Ectodermal cell (in vitro differentiated cells): ENCODE measurements around the gene NPNT.

Source experiments
- H3K27ac ChIP-seq: 2 replicates; pipeline ENCODE4 v1.7.0; 2013; ENCODE audit warnings: mild to moderate bottlenecking, low read depth, low read length; ENCODE audit not compliant: insufficient read depth, poor library complexity, severe bottlenecking
- H3K27me3 ChIP-seq: 2 replicates; pipeline ENCODE4 v1.7.0; 2013; ENCODE audit warnings: mild to moderate bottlenecking, low read length; ENCODE audit not compliant: insufficient read depth, control insufficient read depth, poor library complexity, severe bottlenecking
- H3K36me3 ChIP-seq: one replicate; pipeline ENCODE4 v1.7.0; 2013; ENCODE audit warnings: low read length; ENCODE audit not compliant: control insufficient read depth, insufficient read depth
- H3K4me1 ChIP-seq: one replicate; pipeline ENCODE4 v1.7.0; 2013; ENCODE audit warnings: low read length; ENCODE audit not compliant: control insufficient read depth, insufficient read depth
- H3K4me3 ChIP-seq: 2 replicates; pipeline ENCODE4 v1.7.0; 2013; ENCODE audit warnings: low read depth, low read length, control low read depth; ENCODE audit not compliant: insufficient read depth
- H3K9me3 ChIP-seq: 2 replicates; pipeline ENCODE4 v1.7.0; 2013; ENCODE audit warnings: mild to moderate bottlenecking, low read length, moderate library complexity; ENCODE audit not compliant: control insufficient read depth
- WGBS, 2 experiments: methylation state at CpG; one replicate each; pipeline ENCODE4 v1.1.7; 2013; ENCODE audit warnings: missing lambda C conversion rate in 2 of 2; 5-methylcytosine and 5-hydroxymethylcytosine counted together

NPNT gene

DNA sequence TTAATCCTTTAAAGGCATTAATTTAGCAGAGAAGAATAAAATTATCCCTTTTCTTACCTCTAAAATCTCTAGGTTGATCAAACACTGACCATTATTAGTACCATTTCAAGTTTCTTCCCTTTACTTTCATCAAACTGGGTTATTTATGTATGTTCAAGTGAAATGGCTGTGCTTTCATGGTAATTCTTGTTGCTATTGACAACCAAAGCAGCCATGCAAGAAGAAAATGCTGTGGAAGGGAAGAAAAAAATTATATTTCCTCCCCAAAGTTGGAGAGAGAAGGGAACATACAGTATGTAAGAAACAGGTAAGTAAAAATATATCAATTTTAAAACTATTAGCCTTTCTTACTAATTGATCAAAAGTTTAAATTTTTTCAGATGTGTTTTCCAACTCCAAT lies 16.2 kb downstream of the NPNT start:
- no peaks in the 10 kb centered on the region for H3K27me3 ChIP-seq
- H3K4me3 ChIP-seq = no peak overlapping the region
- no peaks in the 10 kb centered on the region for H3K4me1 ChIP-seq
- H3K36me3 ChIP-seq = no peaks in the 10 kb centered on the region
- H3K9me3 ChIP-seq = no peaks in the 10 kb centered on the region
- no peak overlapping the region for H3K27ac ChIP-seq

GRCh38 chr4:105912633-105913032 lies 17.4 kb downstream of the NPNT start:
- 87 to 97% methylated on average over 6 of the region's 6 CpGs for WGBS, 2 experiments
- Histone ChIP-seq H3K36me3 (no peaks in the 10 kb centered on the region), H3K9me3 (no peaks in the 10 kb centered on the region), H3K4me1 (no peaks in the 10 kb centered on the region), H3K27ac (no peak overlapping the region), H3K4me3 (no peak overlapping the region), H3K27me3 (no peaks in the 10 kb centered on the region)

GRCh38 chr4:105917171-105917685 lies 22.0 kb downstream of the NPNT start:
- no peaks in the 10 kb centered on the region for H3K9me3 ChIP-seq
- 91 to 93% methylated on average over 3 of the region's 3 CpGs for WGBS, 2 experiments
- no peak overlapping the region for H3K4me3 ChIP-seq
- no peaks in the 10 kb centered on the region for H3K36me3 ChIP-seq
- no peaks in the 10 kb centered on the region for H3K27me3 ChIP-seq
- no peak overlapping the region for H3K27ac ChIP-seq
- H3K4me1 ChIP-seq = no peaks in the 10 kb centered on the region

GRCh38 chr4:105921301-105921700 lies 26.0 kb downstream of the NPNT start:
- no peaks in the 10 kb centered on the region for H3K9me3 ChIP-seq
- no peak overlapping the region for H3K4me3 ChIP-seq
- H3K36me3 ChIP-seq = no peaks in the 10 kb centered on the region
- no peaks in the 10 kb centered on the region for H3K27me3 ChIP-seq
- H3K4me1 ChIP-seq = no peaks in the 10 kb centered on the region
- no peak overlapping the region for H3K27ac ChIP-seq

DNA sequence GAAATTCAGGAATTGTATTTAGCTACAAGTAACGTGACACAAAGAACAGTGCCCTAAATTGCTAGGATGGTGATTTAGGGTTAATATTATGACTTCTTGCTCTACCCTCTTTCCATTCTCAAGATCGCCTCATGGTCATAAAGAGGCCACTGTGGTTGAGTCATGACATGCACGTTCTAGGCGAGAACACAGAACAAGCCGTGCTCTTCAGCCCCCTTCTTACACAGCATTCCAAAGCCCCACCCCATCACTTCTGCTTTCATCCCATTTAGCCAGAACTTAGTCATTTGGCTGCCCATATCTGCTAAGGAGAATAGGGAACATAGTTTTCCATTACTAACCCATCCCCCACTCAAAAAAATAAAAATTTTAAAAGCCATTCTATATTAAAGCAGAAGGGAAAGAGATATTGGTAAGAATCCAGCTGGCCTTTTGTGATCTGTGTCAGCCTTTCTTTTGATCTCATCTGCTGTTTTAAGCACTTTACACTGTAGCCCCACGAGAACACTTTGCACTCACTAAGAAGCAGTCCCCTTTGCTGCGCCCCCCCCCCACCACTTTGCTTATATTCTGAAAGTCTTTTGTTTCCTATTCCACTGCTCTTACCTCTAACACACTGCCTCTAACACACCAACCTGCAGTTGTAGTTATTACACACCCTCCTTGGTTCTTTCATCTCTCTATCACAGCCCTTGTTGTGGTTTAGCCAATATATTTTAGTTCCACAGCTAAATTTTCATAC lies 28.4 kb downstream of the NPNT start:
- Histone ChIP-seq H3K27ac (no peak overlapping the region), H3K36me3 (no peaks in the 10 kb centered on the region), H3K4me3 (no peak overlapping the region), H3K27me3 (no peaks in the 10 kb centered on the region), H3K9me3 (no peaks in the 10 kb centered on the region), H3K4me1 (no peaks in the 10 kb centered on the region)
- WGBS, 2 experiments = 80 to 83% methylated on average over 7 of the region's 7 CpGs

DNA sequence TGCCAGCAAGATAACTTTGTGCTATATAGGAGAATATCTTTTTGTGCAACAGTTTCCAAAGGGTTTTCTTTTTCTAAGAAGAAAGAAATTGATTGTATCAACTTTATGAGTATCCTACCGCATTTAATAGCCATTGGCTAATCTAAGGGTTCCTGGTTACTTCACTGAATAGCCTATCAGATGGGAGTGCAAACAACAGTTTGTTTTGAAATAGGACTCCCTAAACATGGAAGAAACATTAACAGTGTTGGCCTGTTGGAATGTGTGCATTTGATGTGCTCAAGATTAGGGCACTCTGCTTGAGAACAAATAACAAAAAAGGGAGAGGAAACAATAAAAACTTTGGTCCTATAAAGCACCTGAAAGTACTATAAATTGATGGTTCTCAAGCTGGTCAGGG lies 29.1 kb downstream of the NPNT start:
- no peak overlapping the region for H3K4me3 ChIP-seq
- H3K27ac ChIP-seq = no peak overlapping the region
- H3K36me3 ChIP-seq = no peaks in the 10 kb centered on the region
- no peaks in the 10 kb centered on the region for H3K4me1 ChIP-seq
- no peaks in the 10 kb centered on the region for H3K9me3 ChIP-seq
- no peaks in the 10 kb centered on the region for H3K27me3 ChIP-seq
- WGBS, 2 experiments = 100% methylated on average over 1 of the region's 1 CpG

DNA sequence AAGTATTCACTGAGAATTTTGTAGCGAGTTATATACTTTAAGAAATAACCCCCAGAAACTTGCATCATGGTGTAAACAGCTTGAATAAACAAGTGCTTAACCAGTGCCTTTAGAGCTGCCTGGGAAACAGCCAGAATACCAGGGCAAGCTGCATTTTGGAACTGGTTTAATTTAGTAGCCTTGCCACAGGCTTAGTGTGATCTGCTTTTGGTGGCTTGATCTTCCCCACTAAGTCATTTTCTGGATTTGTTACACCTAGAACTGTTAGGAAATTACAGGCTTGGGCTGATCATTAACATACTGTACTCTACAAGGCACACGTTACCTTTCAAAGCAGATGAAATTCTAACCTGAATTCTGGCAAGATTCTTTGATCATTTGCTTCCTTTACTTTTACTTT lies 35.4 kb downstream of the NPNT start:
- Histone ChIP-seq H3K4me1 (no peaks in the 10 kb centered on the region), H3K27me3 (no peaks in the 10 kb centered on the region), H3K9me3 (no peaks in the 10 kb centered on the region), H3K36me3 (no peaks in the 10 kb centered on the region), H3K27ac (no peak overlapping the region), H3K4me3 (no peak overlapping the region)
- whole genome bisulfite sequencing, 2 experiments = 90 to 94% methylated on average over 2 of the region's 2 CpGs

- H3K36me3 ChIP-seq = no peaks in the 10 kb centered on the region
- WGBS, 2 experiments = 94% methylated on average over 2 of the region's 2 CpGs; no CpG with 5 or more reads in 1 of the 2 experiments
- H3K4me3 ChIP-seq = no peak overlapping the region
- no peaks in the 10 kb centered on the region for H3K4me1 ChIP-seq
- no peaks in the 10 kb centered on the region for H3K27me3 ChIP-seq
- no peak overlapping the region for H3K27ac ChIP-seq
- H3K9me3 ChIP-seq = no peaks in the 10 kb centered on the region
These were observed 37.8 kb downstream of the NPNT start for GRCh38 chr4:105933083-105933482.

- no peak overlapping the region for H3K4me3 ChIP-seq
- no peaks in the 10 kb centered on the region for H3K9me3 ChIP-seq
- H3K27ac ChIP-seq = no peak overlapping the region
- no peaks in the 10 kb centered on the region for H3K27me3 ChIP-seq
- H3K4me1 ChIP-seq = no peaks in the 10 kb centered on the region
- WGBS, 2 experiments = 88 to 90% methylated on average over 1 of the region's 1 CpG
- no peaks in the 10 kb centered on the region for H3K36me3 ChIP-seq
These were observed 39.1 kb downstream of the NPNT start for GRCh38 chr4:105934386-105934785.

DNA sequence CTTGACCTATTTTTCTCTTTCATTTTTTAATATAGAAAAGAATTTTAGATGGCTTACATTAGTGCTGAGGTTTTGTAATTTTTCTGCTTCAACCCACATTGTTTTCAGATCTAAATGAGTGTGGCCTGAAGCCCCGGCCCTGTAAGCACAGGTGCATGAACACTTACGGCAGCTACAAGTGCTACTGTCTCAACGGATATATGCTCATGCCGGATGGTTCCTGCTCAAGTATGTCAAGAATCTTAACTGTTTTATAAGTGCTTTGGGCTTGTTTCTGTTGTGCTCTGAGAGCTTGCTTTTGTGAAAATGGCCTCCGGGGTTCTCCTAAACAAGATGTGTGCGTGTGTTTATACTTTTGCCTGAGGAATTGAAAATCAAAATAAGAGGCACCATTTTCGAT lies 41.6 kb downstream of the NPNT start:
- no peak overlapping the region for H3K27ac ChIP-seq

More for the DNA sequence above, 41.6 kb downstream of the NPNT start:
- Histone ChIP-seq H3K4me3 (no peak overlapping the region), H3K36me3 (no peaks in the 10 kb centered on the region), H3K4me1 (no peaks in the 10 kb centered on the region), H3K27me3 (no peaks in the 10 kb centered on the region), H3K9me3 (no peaks in the 10 kb centered on the region)
- WGBS, 2 experiments = 90 to 92% methylated on average over 6 to 7 of the region's 7 CpGs
